Sigmoid colon (tissue), 4 donors: ENCODE results near the gene SHISA6.

Experiments used
- CTCF ChIP-seq, 4 experiments: fragments of 450-650 bp in 3 of 4; fragments of 200-600 bp in 1 of 4; IDR thresholded peaks; one replicate each; pipeline ENCODE4 v1.5.1; 2016 to 2019; ENCODE audit warnings: antibody characterized with exemption in 4 of 4, mild to moderate bottlenecking in 3 of 4, moderate library complexity in 2 of 4
- EP300 ChIP-seq, 4 donors: sonication (generic); formaldehyde crosslinking; IDR thresholded peaks; one replicate each; pipeline ENCODE4 v1.6.1; 2017; ENCODE audit warnings: antibody characterized with exemption in 4 of 4
- POLR2A ChIP-seq, 2 donors: fragments of 450-650 bp; IDR thresholded peaks; one replicate each; pipeline ENCODE4 v1.6.1; 2016; ENCODE audit warnings: antibody characterized with exemption in 2 of 2, mild to moderate bottlenecking in 2 of 2, moderate library complexity in 2 of 2
- POLR2AphosphoS5 ChIP-seq, 4 donors: sonication (generic); formaldehyde crosslinking; IDR thresholded peaks; one replicate each; pipeline ENCODE4 v1.6.1; 2017; ENCODE audit warnings: antibody characterized with exemption in 4 of 4

- TF ChIP-seq EP300 (IDR thresholded peaks at IDR 0.05), result no peak
- no peak for TF ChIP-seq CTCF (IDR thresholded peaks at IDR 0.05)
- no peak for TF ChIP-seq POLR2A (IDR thresholded peaks at IDR 0.05)
- no peak for TF ChIP-seq POLR2AphosphoS5 (IDR thresholded peaks at IDR 0.05)
Observed at GRCh38 chr17:11514565-11514964, 273.6 kb downstream of the SHISA6 start.
